HG02798 (cell line): ENCODE data around the gene UFD1.

Source experiments
- ATAC-seq: cut with Tn5 transposase; IDR thresholded peaks from one replicate; pipeline ENCODE4 v1.9.1; 2021; ENCODE audit warnings: mild to moderate bottlenecking; ENCODE audit not compliant: unreplicated experiment, poor library complexity

Gene UFD1

DNA sequence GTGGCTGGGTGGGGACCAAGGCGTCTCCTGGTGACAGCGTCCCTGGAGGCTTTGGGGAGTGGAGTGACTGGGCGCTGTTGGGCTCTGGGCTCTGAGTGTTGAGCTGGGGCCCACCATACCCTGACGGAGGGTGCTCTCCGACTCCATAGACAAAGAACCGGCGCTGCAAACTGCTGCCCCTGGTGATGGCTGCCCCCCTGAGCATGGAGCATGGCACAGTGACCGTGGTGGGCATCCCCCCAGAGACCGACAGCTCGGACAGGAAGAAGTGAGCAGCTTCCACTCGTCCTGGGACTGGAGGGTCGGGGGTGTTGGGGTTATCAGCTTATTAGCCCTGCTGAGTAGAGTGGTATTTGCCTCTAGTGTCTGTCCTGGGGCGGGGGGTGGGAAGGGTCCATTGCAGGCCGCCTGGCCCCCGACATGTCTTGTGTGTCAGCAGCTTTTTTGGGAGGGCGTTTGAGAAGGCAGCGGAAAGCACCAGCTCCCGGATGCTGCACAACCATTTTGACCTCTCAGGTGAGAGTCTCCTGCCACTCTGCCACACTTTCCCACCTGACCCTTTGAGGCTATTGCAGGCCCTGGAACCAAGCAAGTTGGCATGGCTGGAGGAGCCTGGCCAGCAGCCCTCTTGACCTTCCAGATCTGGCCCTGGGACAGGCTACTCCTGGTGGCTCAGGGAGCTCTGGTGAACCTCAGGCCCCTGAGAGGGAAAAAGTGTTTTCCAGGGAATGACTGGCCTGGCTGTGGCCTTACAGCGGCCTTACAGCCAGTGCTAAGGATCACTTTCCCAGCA, 37.6 kb upstream of the UFD1 start:
- ATAC-seq, result no peak

DNA sequence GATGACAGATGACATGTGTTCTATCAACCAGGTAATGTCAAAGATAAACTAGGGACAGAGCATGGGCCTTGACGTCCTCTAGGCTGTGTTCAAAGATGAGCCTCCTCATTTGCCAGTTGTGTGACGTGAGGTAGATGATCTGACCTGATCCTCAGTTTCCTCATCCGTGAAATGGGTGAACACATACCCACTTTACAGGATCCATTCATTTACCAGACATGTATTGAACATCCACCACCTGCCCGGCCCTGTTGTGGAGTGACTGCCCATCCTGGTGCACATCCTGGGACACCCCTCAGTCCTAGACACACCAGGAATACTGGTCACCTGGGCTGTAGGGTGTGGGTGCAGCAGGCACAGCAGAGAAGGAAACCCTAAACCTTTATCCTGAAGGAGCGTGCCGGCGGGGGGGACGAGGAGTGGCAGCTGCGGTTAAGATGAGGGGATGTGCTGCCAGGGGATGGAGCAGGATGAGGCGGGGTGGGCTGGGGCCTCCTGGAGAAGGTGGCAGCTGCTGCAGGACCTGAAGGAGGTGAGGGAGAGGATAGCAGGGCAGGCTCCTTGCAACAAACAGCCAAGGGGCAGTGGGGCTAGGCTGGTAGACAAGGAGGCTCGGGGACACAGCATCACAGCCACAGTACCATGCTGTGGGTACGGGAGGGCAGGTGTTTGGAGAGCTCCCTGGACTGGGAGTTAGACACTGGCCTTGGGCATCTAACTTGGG, 36.8 kb upstream of the UFD1 start:
- no peak for ATAC-seq

DNA sequence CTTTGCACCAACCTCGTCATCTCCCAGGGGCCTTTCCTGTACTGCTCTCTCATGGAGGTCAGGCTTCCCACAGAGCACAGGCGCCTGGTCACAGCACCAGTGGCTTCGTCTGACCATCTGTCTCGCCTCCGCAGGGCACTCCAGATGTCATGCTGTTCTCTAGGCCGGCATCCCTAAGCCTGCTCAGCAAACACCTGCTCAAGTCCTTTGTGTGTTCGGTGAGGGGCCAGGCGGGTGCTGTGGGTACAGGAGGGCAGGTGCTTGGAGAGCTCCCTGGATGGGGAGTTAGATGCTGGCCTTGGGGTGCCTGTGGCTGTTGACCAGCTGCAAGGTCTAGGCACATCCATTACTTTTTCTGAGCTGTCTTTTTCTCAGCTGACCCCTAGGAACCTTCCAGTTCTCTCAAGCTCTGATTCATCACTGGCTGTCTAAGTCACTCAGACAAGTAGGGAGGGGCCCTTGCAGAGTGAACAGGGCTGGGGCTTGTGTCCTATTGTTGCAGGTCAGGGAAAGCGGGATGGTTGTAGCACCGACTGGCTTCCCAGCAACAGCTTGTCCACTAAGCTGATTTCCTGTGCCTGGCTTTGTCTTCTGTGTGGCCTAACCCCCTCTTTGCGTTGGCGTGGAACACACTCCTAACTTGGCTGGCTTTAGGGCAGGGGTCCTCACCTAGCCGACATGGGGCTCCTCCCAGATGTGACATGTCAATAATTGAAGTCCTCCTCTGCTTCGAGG, 36.0 kb upstream of the UFD1 start:
- ATAC-seq, result no peak

DNA sequence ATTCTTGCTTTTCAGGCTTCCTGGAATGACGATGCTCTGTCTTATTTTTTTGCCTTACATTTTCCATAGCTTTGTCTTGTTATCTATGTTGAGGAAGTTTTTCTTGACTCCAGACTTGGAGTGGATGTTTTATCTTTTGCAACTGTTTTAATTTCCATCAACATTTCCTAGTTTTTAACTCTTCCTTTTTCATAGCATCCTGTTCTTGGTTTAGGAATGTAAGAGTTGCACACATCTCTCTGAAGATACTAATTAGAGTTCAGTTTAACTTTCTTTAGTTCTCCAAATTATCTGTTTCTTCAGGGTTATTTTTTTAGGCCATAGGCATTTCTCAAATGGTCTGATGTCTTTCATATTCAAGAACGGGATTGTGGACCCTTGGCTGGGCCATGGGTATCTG, 34.8 kb upstream of the UFD1 start:
- ATAC-seq, result no peak

DNA sequence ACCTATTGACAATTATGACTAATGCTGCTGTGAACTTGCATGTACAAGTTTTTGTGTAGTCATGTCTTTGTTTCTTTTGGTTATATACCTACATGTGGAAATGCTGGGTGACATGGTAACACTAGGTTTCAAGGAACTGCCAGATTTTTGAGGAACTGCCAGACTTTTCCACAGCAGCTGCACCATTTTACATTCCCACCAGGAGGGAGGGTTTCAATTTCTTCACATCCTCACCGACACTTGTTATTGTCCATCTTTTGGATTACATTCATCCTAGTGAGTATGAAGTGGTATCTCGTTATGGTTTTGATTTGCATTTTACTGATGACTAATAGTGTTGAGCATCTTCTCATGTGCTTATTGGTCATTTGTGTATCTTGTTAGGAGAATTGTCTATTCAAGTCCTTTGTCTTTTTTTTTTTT, 31.9 kb upstream of the UFD1 start:
- ATAC-seq, result no peak

DNA sequence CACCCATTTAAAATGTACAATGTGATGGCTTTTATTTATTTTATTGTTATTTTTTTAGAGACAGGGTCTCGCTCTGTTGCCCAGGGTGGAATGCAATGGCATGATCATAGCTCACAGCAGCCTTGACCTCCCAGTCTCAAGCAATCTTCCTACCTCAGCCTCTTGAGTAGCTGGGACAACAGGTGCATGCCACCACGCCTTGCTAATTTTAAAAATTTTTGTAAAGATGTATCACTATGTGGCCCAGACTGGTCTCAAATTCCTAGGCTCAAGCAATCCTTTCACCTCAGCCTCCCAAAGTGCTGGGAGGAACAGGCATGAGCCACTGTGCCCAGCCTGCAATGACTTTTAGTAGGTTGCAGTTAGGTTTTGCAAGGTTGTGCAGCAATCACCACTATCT, 30.9 kb upstream of the UFD1 start:
- ATAC-seq, result no peak

DNA sequence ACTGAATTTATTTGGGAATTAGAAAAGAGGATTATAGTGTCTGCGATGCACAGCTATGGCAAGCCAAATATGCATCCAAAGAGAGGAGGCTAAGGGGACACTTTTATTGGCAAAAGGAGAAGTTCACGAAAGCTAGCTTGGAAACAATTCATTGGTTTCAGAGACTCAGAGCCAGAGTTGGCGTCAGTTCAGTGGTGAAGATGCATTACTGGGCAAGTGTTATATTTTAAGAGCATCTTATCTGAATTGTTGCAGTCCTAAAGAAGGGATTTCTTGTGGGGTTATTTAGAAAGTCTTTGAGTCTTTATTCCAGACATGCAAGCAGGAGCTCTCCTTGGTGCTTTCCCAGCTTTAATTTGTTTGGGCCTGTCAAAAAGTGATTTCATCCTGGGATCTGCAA, 30.2 kb upstream of the UFD1 start:
- no peak for ATAC-seq

DNA sequence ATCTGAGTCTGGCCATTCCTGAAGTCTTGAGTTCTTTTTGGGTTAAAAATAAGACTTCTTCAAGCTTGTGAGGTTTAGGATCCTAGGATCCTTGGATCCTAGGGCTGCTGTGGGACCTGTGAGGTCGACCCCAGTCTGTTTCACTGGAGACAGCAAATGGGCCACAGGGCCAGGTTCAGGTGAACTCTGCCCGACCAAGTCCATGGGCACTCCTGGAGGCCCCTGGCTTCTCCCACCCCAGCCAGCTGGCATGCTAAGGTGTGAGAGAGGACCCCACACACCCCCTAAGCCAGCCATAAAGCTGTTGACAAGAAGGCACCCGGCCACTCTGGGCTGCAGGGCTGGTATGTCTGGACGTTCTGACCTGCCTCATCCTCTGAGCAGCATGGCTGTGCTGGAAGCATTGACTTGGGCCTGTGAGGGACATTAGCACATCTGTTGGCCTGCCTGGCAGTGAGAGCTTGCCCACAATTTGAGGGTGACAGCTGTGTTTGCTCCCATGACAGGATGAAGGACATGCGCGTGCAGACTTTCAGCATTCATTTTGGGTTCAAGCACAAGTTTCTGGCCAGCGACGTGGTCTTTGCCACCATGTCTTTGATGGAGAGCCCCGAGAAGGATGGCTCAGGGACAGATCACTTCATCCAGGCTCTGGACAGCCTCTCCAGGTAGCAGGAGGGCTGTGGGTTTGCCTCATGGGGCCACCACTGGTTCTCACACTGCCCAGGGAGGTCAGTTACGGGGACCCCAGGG, 29.2 kb upstream of the UFD1 start:
- no peak for ATAC-seq

DNA sequence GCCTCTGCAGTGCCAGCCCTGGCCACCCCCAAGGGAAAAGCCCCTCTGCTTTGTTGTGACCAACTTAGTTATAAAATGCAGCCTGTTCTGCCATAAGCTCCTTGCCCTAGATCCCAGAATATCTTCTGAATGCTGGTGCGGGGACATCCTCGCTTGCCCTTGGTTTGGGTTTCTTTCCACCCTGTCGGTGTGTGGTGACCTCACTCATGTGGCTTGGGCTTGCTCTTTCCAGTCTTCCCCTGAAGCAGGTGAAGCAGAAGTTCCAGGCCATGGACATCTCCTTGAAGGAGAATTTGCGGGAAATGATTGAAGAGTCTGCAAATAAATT, 28.5 kb upstream of the UFD1 start:
- no peak for ATAC-seq

DNA sequence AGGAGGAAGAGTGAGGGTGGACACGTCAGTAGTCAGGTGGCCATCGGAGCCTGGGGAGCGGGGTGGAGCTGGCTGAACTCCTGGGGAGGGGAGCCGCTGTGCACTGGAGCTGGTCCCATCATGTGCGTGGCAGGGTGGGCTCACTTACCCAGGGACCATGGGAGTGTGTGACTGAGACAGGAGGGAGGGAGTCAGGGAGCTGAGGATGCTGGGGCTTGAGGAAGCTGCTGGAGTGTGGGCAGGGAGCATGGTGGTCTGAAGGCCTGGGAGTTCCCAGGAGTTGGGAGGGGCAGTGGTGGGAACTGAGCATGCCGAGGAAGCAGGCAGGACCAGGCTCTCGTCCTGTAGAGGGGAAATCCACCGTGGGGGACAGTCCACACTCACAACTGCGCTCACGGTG, 27.2 kb upstream of the UFD1 start:
- no peak for ATAC-seq

DNA sequence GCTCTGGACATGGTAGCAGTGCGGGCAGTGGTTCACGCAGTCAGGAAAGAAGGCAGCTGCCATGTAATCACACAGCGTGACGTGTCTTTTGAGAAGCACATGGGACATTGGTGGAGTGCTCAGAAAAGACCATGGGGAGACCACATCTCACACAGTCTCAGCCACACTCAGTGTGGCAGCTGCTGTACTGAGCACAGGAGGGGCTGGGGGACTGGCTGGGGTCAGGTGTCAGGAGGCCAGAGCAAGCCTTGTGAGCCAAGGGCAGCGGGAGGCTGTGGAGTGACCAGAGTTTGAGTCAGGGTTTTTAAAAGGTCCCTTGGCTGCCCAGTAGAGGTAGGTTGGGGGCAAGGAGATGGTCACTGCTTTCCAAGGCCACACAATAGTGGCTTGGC, 26.7 kb upstream of the UFD1 start:
- no peak for ATAC-seq

DNA sequence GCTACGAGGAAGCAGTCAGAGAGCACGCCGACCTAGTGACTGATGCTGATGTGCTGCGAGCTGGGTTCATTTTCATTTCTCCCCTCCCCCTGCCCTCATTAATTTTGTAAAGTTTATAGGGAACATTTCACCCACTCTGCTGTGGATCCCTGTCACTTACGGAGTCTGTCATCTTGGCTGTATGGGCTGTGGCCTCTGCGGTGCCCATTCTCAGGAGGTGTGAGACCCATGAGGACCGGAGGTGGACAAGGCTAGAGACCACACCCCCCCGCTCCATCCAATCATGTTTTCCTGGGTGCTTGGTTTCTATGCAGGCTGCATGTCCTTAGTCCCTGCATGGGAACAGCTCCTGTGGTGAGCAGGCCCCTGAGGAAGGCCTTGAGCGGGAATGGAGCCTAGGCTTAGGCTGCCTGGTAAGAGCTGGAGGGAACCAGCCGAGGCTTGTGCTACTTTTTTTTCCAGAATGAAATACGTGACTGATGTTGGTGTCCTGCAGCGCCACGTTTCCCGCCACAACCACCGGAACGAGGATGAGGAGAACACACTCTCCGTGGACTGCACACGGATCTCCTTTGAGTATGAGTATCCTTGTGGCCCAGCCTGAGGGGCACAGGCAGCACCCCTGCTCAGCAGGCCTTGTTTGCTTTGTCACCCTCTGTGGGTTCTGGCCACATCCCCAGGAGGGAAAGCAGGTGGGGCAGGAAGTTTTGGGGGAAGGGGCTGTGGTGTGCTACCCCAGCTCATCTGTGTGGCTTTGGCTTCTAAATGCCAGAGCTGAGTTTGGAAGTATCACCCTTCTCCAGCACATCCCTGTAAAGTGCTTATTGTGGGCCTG, 26.1 kb upstream of the UFD1 start:
- ATAC-seq, result no peak

DNA sequence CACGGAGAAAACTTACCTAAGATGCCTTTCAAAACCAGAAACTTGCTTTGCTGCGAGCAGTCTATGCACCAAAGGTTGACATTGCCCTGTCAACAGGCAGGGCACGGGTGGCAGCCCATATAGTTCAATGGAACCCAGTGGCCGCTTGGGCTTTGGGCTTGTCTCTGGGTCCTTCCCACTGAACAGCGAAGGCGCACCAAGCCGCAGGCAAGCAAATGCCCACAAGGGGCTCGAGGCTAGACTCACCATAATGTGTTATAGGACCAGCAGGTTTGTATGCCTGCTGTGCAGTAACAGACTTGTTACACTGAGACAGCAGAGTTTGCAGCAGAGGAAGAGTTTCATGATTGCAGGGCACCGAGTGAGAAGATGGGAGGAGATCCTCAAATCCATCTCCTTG, 24.9 kb upstream of the UFD1 start:
- ATAC-seq, result no peak

DNA sequence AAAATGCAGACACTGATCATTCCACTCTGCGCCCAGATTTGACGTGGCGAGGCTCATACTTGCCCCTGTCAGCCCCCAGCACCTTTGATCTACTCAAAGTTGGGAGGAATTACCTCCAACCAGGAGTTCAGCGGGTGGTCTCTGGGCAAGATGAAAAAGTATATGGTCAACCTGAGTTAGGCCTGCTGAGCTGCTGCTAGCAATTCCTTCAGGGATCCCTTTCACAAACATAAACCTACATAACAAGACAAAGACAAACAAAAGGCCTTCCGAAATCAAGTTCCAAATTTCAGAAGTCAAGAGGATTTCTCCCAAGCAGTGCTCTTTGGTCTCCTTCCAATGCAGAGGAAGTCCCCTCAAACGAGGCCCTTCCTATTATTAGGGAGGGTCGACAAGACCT, 24.4 kb upstream of the UFD1 start:
- ATAC-seq, result no peak

DNA sequence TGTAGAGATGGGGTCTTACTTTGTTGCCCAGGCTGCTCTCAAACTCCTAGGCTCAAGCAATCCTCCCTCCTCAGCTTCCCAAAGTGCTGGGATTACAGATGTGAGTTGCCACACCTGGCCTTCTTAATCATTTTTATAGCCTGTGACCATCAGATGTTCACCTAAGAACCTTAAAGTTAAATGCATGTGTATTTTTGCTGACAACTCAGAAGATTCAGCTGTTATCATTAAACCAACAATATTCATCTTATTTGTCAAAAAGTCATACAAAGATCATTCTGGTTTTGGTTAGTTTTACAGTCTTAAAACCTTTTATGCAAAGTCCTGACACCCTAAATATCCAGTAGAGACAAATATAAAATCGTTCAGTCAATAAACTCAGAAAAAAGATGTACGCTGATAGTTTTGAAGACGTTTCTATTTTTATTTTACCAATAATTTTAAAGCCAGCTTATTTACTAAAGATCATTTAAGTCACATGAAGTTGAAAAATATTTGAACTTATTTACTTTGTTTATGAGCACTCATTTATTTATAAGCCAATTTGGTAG, 23.0 kb upstream of the UFD1 start:
- ATAC-seq, result no peak

DNA sequence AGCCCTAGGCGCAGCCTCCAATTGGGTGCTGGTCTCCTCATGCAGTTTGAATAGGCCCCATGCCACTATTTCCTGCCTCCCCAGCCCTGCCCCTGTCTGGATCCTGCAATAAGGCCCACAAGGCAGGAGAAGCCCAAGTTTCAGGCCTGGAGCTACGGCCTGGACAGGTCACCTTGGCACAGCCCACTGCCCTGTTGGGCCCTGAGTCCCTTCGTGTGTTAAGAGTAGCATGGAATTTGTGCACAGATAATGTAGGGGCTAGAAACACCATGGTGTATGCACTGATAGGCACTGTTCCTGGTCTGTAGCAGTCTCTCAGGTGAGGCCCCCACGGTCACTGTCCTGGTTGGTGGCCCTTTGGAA, 20.9 kb upstream of the UFD1 start:
- no peak for ATAC-seq

DNA sequence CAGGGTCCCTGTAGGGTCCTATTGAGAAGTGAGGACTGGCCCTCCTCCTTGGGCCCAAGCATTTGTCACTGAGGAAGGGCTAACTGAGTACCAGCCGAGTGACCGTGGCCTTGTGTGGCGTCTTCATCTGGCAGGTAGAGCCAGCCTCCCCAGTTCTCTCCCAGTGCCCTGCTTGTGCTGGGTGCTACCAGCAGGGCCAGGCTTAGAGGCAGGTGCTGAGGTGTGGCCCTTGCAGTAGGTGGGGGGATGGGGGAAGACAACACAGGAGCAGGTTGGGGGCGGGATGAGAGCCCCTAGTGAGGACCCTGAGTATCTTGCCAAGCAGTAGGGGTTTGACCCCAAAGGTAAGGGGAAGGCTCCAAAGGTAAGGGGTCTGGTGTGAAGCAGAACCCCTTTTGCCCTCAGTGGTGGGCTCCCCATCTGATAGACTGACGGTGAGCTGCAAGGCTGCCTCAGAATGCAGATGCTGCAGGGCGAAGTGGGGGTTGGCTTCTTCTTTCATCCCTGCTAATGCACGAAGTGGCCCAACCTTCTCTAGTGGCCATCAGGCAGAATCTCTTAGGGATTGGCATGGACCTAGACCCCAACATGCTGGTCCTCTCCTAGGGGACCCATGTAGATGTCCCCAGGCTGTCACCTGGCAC, 20.4 kb upstream of the UFD1 start:
- no peak for ATAC-seq

DNA sequence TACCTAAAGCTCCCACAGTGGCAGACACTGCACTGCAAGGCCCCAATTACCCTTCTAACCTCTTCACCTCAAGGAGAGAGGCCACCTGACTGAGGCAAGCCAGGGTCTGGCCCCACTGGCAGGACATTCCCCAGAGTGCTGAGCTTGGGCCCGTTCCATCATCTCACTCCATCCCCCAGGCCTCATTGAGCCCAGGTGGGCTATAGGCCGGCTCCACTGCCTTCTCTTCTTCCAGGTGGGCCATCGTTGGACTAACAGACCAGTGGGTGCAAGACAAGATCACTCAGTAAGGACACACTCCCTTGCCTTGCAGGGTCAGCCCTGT, 19.8 kb upstream of the UFD1 start:
- no peak for ATAC-seq

DNA sequence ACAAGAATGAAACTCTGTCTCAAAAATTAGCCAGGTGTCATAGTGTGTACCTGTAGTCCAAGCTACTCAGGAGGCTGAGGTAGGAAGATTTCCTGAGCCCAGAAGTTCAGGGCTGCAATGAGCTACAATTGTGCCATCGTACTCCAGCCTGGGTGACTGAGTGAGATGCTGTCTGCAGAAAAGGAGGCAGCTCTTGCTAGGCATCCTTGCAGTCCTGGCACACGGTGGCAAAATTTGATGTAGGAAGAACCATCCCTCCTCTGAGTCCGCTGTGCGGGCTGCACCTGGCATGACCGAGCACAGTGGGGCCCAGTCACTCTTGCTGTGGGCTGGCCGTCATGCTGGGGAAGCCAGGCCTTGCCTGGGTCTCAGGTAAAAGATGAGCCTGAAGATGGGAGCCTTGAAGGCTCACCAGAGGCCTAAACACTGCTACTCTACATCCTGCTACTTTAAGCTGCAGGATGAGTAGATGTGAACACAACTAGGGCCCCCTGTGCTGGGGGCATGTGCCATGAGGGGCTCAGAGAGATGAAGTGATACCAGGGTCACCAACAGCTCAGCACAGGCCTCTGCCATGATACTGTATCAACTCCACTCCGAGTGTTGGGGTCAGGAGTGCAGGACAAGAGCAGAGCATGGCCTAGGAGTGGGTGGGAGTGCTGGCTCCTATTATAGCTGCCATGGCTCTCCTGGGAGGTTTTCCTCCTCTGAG, 19.3 kb upstream of the UFD1 start:
- ATAC-seq, result no peak
